ENCODE results near the gene CHD6. TPM values are rescaled to one million over a fixed set of nuclear protein-coding genes. Genes with fewer than 3 reads are reported as not detected.

The CHD6 gene
- polyA plus RNA-seq, 1 donor (not counting 4 experiments of a cell fraction or from before 2014, with no cell fraction given), result 6.8 TPM

DNA sequence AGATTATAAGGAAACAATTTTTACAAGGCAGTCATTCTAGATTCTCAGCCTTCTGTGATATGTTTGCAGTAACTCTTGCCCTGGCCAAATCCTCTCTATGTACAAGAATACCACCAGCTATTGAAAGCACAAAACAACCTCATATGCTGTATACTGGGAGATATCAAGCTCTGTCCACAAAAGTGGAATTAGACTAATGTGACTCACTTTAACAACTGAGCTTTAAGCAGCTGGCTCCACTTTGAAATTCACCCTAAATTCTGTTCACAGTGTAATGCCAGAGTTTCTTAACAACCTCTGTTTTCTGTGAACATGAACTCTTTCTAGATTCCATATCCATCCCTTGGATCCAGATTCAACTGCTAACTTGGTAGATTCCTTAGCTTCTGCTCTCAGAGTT, 47.6 kb downstream of the CHD6 start:
- H4K20me1 ChIP-seq (ENCODE audit: control insufficient read depth, extremely low read depth, insufficient read depth, low read length), result no peaks in the 10 kb centered on the region
- H3K9me1 ChIP-seq (ENCODE audit: control insufficient read depth, extremely low read depth, insufficient read depth, low read length), result no peaks in the 10 kb centered on the region
- H3K9ac ChIP-seq (ENCODE audit: control insufficient read depth, extremely low read depth, insufficient read depth, low read length), result no peak overlapping the region
- H3K79me2 ChIP-seq (ENCODE audit: control insufficient read depth, insufficient read depth, low read length), result peaks cover 56% of the 10 kb centered on the region
- no peak overlapping the region for H3K27ac ChIP-seq (ENCODE audit: control insufficient read depth, insufficient read depth, low read length)
- no peaks in the 10 kb centered on the region for H3K36me3 ChIP-seq (ENCODE audit: control insufficient read depth in 2 of 2, extremely low read depth in 1 of 2, insufficient read depth in 2 of 2, low read length in 2 of 2)
- H3K9me3 ChIP-seq (ENCODE audit: control insufficient read depth, low read depth, low read length), result no peaks in the 10 kb centered on the region
- no peak for TF ChIP-seq EZH2 (IDR thresholded peaks at IDR 0.05; ENCODE audit: low read length)
- TF ChIP-seq, protein P1, sequence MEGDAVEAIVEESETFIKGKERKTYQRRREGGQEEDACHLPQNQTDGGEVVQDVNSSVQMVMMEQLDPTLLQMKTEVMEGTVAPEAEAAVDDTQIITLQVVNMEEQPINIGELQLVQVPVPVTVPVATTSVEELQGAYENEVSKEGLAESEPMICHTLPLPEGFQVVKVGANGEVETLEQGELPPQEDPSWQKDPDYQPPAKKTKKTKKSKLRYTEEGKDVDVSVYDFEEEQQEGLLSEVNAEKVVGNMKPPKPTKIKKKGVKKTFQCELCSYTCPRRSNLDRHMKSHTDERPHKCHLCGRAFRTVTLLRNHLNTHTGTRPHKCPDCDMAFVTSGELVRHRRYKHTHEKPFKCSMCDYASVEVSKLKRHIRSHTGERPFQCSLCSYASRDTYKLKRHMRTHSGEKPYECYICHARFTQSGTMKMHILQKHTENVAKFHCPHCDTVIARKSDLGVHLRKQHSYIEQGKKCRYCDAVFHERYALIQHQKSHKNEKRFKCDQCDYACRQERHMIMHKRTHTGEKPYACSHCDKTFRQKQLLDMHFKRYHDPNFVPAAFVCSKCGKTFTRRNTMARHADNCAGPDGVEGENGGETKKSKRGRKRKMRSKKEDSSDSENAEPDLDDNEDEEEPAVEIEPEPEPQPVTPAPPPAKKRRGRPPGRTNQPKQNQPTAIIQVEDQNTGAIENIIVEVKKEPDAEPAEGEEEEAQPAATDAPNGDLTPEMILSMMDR (optimal IDR thresholded peaks at IDR 0.05 in 1 of 3, IDR thresholded peaks at IDR 0.05 in 1 of 3, conservative IDR thresholded peaks at IDR 0.05 in 1 of 3; ENCODE audit: extremely low read depth in 1 of 3, insufficient read depth in 2 of 3, low read length in 3 of 3), result no peak
- no peaks in the 10 kb centered on the region for H3K27me3 ChIP-seq (ENCODE audit: control insufficient read depth, extremely low read depth, insufficient read depth, low read length)
- H2AFZ ChIP-seq (ENCODE audit: control insufficient read depth, low read length), result no peak overlapping the region
- no peak for DNase-seq (ENCODE audit: low read depth, low spot score)
- H3K4me1 ChIP-seq (ENCODE audit: control insufficient read depth, extremely low read depth, insufficient read depth, low read length), result no peaks in the 10 kb centered on the region
- FAIRE-seq, result no peak
- no peak overlapping the region for H3K4me2 ChIP-seq (ENCODE audit: control insufficient read depth, extremely low read depth, insufficient read depth, low read depth, low read length)
- dilution Hi-C loops (cut with MboI; ENCODE audit: extremely low pct_ligation_motif_present, low sequenced_read_pairs), result no loop called here
- H3K4me3 ChIP-seq (ENCODE audit: control insufficient read depth in 2 of 3, extremely low read depth in 1 of 3, insufficient read depth in 2 of 3, low read depth in 1 of 3, low read length in 3 of 3), result no peak overlapping the region

DNA sequence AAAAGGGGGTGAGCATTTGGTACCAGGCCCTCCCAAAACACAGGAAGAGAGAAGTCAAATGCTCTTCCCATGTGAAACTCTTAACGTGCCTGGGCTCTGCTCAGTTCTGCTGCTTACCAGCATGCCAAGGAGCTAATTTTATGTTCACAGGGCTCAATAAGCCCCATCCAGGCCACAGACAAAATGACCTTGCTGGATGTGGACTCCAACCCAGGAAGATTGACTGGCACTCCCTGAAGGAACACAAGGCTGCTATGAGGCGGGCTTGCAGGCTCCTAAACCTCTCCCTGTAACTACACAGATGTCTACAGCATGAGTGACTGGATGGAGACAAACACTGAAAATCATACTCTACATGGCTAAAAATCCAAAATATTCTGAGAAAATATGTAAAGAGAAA, 50.6 kb downstream of the CHD6 start:
- DNase-seq (ENCODE audit: low read depth, low spot score) (no peak), FAIRE-seq (no peak)
- Histone ChIP-seq H3K4me3 (ENCODE audit: control insufficient read depth in 2 of 3, extremely low read depth in 1 of 3, insufficient read depth in 2 of 3, low read depth in 1 of 3, low read length in 3 of 3) (no peak overlapping the region), H3K27ac (ENCODE audit: control insufficient read depth, insufficient read depth, low read length) (no peak overlapping the region), H3K9me1 (ENCODE audit: control insufficient read depth, extremely low read depth, insufficient read depth, low read length) (no peaks in the 10 kb centered on the region), H3K27me3 (ENCODE audit: control insufficient read depth, extremely low read depth, insufficient read depth, low read length) (no peaks in the 10 kb centered on the region), H3K9me3 (ENCODE audit: control insufficient read depth, low read depth, low read length) (no peaks in the 10 kb centered on the region), H3K4me2 (ENCODE audit: control insufficient read depth, extremely low read depth, insufficient read depth, low read depth, low read length) (no peak overlapping the region), H3K9ac (ENCODE audit: control insufficient read depth, extremely low read depth, insufficient read depth, low read length) (no peak overlapping the region), H3K79me2 (ENCODE audit: control insufficient read depth, insufficient read depth, low read length) (peaks cover 34% of the 10 kb centered on the region), H2AFZ (ENCODE audit: control insufficient read depth, low read length) (no peak overlapping the region), H3K36me3 (ENCODE audit: control insufficient read depth in 2 of 2, extremely low read depth in 1 of 2, insufficient read depth in 2 of 2, low read length in 2 of 2) (no peaks in the 10 kb centered on the region), H3K4me1 (ENCODE audit: control insufficient read depth, extremely low read depth, insufficient read depth, low read length) (no peaks in the 10 kb centered on the region), H4K20me1 (ENCODE audit: control insufficient read depth, extremely low read depth, insufficient read depth, low read length) (no peaks in the 10 kb centered on the region)
- dilution Hi-C loops (cut with MboI; ENCODE audit: extremely low pct_ligation_motif_present, low sequenced_read_pairs), result no loop called here
- TF ChIP-seq, protein P1 (optimal IDR thresholded peaks at IDR 0.05 in 1 of 3, IDR thresholded peaks at IDR 0.05 in 1 of 3, conservative IDR thresholded peaks at IDR 0.05 in 1 of 3; ENCODE audit: extremely low read depth in 1 of 3, insufficient read depth in 2 of 3, low read length in 3 of 3), result no peak

All from keratinocyte (primary cell).